Mesenchymal stem cell (in vitro differentiated cells and primary cell): ENCODE results near the gene ALPL.
A peak's percentile ranks its signal among the peaks of the same experiment; 100 is the strongest.
"Not testable (repeated sequence)": the region's sequence is repeated elsewhere in the genome, so short reads cannot be mapped to it uniquely, and the experiment has no call there.

Experiments used
- DNase-seq: peaks from one replicate; pipeline ENCODE4 v3.0.0-alpha.2; 2013
- H2AFZ ChIP-seq: one replicate; pipeline ENCODE4 v1.6.1; 2013; ENCODE audit warnings: low read depth, mild to moderate bottlenecking, control low read depth, inconsistent platforms, low read length, moderate library complexity
- H2AK5ac ChIP-seq: 2 replicates; pipeline ENCODE4 v1.6.1; 2013; ENCODE audit warnings: low read length, moderate library complexity, mild to moderate bottlenecking, inconsistent platforms; ENCODE audit not compliant: severe bottlenecking
- H2BK120ac ChIP-seq: one replicate; pipeline ENCODE4 v1.6.1; 2013; ENCODE audit warnings: low read depth, mild to moderate bottlenecking, inconsistent platforms, low read length, moderate library complexity
- H2BK12ac ChIP-seq, 2 experiments: one replicate each; pipeline ENCODE4 v1.6.1; 2013; ENCODE audit warnings: inconsistent platforms in 2 of 2, low read length in 2 of 2, mild to moderate bottlenecking in 2 of 2, moderate library complexity in 2 of 2, control low read depth in 1 of 2
- H2BK15ac ChIP-seq: one replicate; pipeline ENCODE4 v1.6.1; 2013; ENCODE audit warnings: mild to moderate bottlenecking, low read depth, inconsistent platforms; ENCODE audit not compliant: poor library complexity, severe bottlenecking
- H2BK5ac ChIP-seq: 2 replicates; pipeline ENCODE4 v1.6.1; 2013; ENCODE audit warnings: low read depth, mild to moderate bottlenecking, low read length, control low read depth, inconsistent platforms; ENCODE audit not compliant: poor library complexity, severe bottlenecking
- H3K14ac ChIP-seq, 2 experiments: one replicate each; pipeline ENCODE4 v1.6.1; 2013; ENCODE audit warnings: inconsistent platforms in 2 of 2, low read length in 2 of 2, control low read depth in 1 of 2, mild to moderate bottlenecking in 1 of 2, moderate library complexity in 1 of 2
- H3K18ac ChIP-seq, 2 experiments: one replicate each; pipeline ENCODE4 v1.6.1; 2013; ENCODE audit warnings: inconsistent platforms in 2 of 2, low read length in 2 of 2, control low read depth in 1 of 2, low read depth in 1 of 2, mild to moderate bottlenecking in 1 of 2
- H3K23ac ChIP-seq, 2 experiments: one replicate each; pipeline ENCODE4 v1.6.1; 2013; ENCODE audit warnings: inconsistent platforms in 2 of 2, low read length in 2 of 2, mild to moderate bottlenecking in 2 of 2, moderate library complexity in 2 of 2, control low read depth in 1 of 2
- H3K27ac ChIP-seq: 2 replicates; pipeline ENCODE4 v1.5.1; 2013; ENCODE audit warnings: mild to moderate bottlenecking, moderate library complexity, low read length, control low read depth, inconsistent platforms; ENCODE audit not compliant: poor library complexity, severe bottlenecking
- H3K27me3 ChIP-seq, 2 experiments: 2 replicates each; pipeline versions ENCODE4 v1.6.1 to v1.7.0; 2013; ENCODE audit warnings: low read length in 2 of 2, mild to moderate bottlenecking in 2 of 2, moderate library complexity in 2 of 2, control low read depth in 1 of 2, inconsistent platforms in 1 of 2; ENCODE audit not compliant: control insufficient read depth in 1 of 2, insufficient read depth in 1 of 2
- H3K36me3 ChIP-seq, 2 experiments: 2 replicates each; pipeline versions ENCODE4 v1.6.1 to v1.7.0; 2013; ENCODE audit warnings: low read length in 2 of 2, control low read depth in 1 of 2, inconsistent platforms in 1 of 2, low read depth in 1 of 2, mild to moderate bottlenecking in 1 of 2; ENCODE audit not compliant: insufficient read depth in 2 of 2, control insufficient read depth in 1 of 2
- H3K4ac ChIP-seq, 2 experiments: one replicate each; pipeline ENCODE4 v1.6.1; 2013; ENCODE audit warnings: inconsistent platforms in 2 of 2, low read length in 2 of 2, mild to moderate bottlenecking in 2 of 2, moderate library complexity in 2 of 2, control low read depth in 1 of 2, low read depth in 1 of 2
- H3K4me1 ChIP-seq: 2 replicates; pipeline ENCODE4 v1.6.1; 2013; ENCODE audit warnings: low read depth, low read length, control low read depth; ENCODE audit not compliant: control insufficient read depth, insufficient read depth
- H3K4me2 ChIP-seq: 2 replicates; pipeline ENCODE4 v1.6.1; 2013; ENCODE audit warnings: low read length, mild to moderate bottlenecking, inconsistent platforms; ENCODE audit not compliant: poor library complexity, severe bottlenecking
- H3K4me3 ChIP-seq, 2 experiments: 2 replicates each; pipeline versions ENCODE4 v1.5.1 to v1.7.0; 2013; ENCODE audit warnings: low read length in 2 of 2, mild to moderate bottlenecking in 2 of 2, control low read depth in 1 of 2, low read depth in 1 of 2; ENCODE audit not compliant: insufficient read depth in 1 of 2
- H3K79me1 ChIP-seq: replicated peaks from 2 replicates; pipeline ENCODE4 v1.6.1; 2013; ENCODE audit warnings: mild to moderate bottlenecking, control low read depth, low read length, inconsistent platforms; ENCODE audit not compliant: poor library complexity, severe bottlenecking
- H3K9ac ChIP-seq: 2 replicates; pipeline ENCODE4 v1.7.0; 2013; ENCODE audit warnings: mild to moderate bottlenecking, low read length, moderate library complexity
- H3K9me3 ChIP-seq: 2 replicates; pipeline ENCODE4 v1.7.0; 2013; ENCODE audit warnings: mild to moderate bottlenecking, low read length; ENCODE audit not compliant: control insufficient read depth
- H4K8ac ChIP-seq: one replicate; pipeline ENCODE4 v1.6.1; 2013; ENCODE audit warnings: inconsistent platforms, mild to moderate bottlenecking, low read length, moderate library complexity
- H4K91ac ChIP-seq: one replicate; pipeline ENCODE4 v1.6.1; 2013; ENCODE audit warnings: mild to moderate bottlenecking, low read length, inconsistent platforms
- WGBS: methylation state at CpG from one replicate; pipeline ENCODE4 v1.1.7; 2013; ENCODE audit warnings: mixed read lengths; 5-methylcytosine and 5-hydroxymethylcytosine counted together

ALPL gene

DNA sequence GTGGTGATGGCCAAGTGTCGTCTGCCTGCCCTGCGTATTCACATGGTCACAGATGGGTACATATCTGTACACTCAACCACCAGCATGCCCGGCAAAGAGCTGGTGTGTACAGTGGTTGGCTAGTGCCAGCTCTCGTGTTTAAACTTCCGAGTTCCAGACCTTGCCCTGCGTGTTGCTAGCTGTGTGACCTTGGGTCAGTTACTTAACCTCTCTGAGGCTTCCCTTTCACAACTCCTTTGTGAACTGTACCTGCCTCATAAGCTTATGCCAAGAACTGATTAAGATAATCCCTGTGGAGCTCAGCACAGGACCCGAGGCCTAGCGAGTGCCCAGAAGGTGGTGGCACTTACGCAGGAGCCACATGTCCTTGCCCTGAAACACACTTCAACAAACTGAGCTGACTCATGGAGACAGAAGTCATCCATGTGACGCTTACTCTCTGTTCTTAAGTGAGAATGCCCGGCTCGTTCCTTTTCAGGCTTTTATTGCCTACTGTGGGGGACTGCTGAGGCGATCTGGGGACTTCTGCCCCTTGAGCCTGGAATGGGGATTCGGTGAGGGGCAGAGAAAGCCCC is 55.4 kb downstream of the ALPL start:
- no peak overlapping the region for H3K27ac ChIP-seq

DNA sequence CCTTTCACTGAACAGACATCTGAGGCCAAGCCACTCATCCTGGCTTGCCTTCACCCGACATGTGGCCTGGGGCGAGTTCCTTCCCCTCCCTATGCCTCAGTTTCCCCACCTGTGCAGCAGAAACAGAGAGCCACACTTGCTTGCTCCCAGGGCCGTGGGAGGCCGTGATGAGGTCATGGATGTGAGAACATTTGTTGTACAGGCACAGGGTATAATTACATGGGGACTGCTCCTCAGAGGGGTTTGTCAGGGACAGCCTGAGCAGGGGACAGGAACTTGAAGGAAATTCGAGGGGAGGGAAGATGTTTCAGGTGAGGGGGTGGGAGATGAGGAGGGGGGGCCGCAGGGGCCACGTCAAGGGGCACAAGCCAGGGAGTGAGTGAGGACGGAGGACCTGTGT is 56.1 kb downstream of the ALPL start:
- Histone ChIP-seq H2BK120ac (no peak overlapping the region), H3K9me3 (no peaks in the 10 kb centered on the region), H3K4me3 (no peak overlapping the region), H3K27me3 (peaks cover 0 to 11% of the 10 kb centered on the region in 2 experiments), H3K27ac (no peak overlapping the region), H4K91ac (no peak overlapping the region), H3K9ac (peak overlapping the region; percentile 45), H3K18ac (peak overlapping the region in 1 of 2 experiments; percentile 80), H2BK15ac (no peak overlapping the region), H3K4me1 (peaks cover 70% of the 10 kb centered on the region), H3K23ac (no peak overlapping the region), H3K4ac (no peak overlapping the region), H2AK5ac (peak overlapping the region; percentile 47), H2BK5ac (no peak overlapping the region), H3K36me3 (peaks cover 0 to 12% of the 10 kb centered on the region in 2 experiments), H4K8ac (no peak overlapping the region), H3K14ac (no peak overlapping the region), H2BK12ac (peak overlapping the region in 1 of 2 experiments; percentile 75), H3K4me2 (no peak overlapping the region), H2AFZ (no peak overlapping the region), H3K79me1 (no peaks in the 10 kb centered on the region)
- DNase-seq, result no peak
- WGBS, result 54% methylated on average over 3 of the region's 8 CpGs

More for the DNA sequence above, 55.4 kb downstream of the ALPL start:
- H2BK12ac ChIP-seq, result peak overlapping the region in 1 of 2 experiments; percentile 23
- H3K4me2 ChIP-seq, result no peak overlapping the region
- H2BK5ac ChIP-seq, result no peak overlapping the region
- no peak overlapping the region for H3K4ac ChIP-seq
- no peak overlapping the region for H2AFZ ChIP-seq
- H3K4me1 ChIP-seq, result peaks cover 67% of the 10 kb centered on the region
- no peak overlapping the region for H4K8ac ChIP-seq
- 74% methylated on average over 14 of the region's 14 CpGs for WGBS
- H3K23ac ChIP-seq, result no peak overlapping the region
- H3K18ac ChIP-seq, result peak overlapping the region; percentile 40 to 50
- peaks cover 0 to 10% of the 10 kb centered on the region in 2 experiments for H3K36me3 ChIP-seq
- no peaks in the 10 kb centered on the region for H3K79me1 ChIP-seq
- H3K4me3 ChIP-seq, result no peak overlapping the region
- no peak overlapping the region for H2BK120ac ChIP-seq
- H2BK15ac ChIP-seq, result peak overlapping the region; percentile 6
- H3K27me3 ChIP-seq, result peaks cover 0 to 17% of the 10 kb centered on the region in 2 experiments
- H3K9ac ChIP-seq, result peak overlapping the region; percentile 45
- peak overlapping the region; percentile 47 for H2AK5ac ChIP-seq
- peak; percentile 73 for DNase-seq
- H3K14ac ChIP-seq, result peak overlapping the region in 1 of 2 experiments; percentile 74
- H3K9me3 ChIP-seq, result no peaks in the 10 kb centered on the region
- H4K91ac ChIP-seq, result no peak overlapping the region

DNA sequence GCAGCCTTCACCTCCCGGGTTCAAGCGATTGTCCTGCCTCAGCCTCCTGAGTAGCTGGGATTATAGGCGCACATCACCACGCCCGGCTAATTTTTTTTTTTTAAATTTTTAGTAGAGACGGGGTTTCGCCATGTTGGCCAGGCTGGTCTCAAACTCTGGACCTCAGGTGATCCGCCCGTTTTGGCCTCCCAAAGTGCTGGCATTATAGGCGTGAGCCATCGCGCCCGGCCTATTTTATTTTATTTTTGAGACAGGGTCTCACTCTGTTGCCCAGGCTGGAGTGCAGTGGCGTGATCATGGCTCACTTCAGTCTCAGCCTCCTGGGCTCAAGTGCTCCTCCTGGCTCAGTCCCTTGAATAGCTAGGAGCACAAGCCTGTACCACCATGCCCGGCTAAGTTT is 57.1 kb downstream of the ALPL start:
- not testable (repeated sequence) for H3K27ac ChIP-seq, DNase-seq, H3K23ac ChIP-seq, H3K9me3 ChIP-seq, H4K91ac ChIP-seq, H3K27me3 ChIP-seq, H3K79me1 ChIP-seq, H2BK5ac ChIP-seq, H4K8ac ChIP-seq, H2AFZ ChIP-seq, H3K4ac ChIP-seq, H3K18ac ChIP-seq, H3K9ac ChIP-seq, H2BK15ac ChIP-seq, H3K14ac ChIP-seq, H3K4me3 ChIP-seq, H2BK120ac ChIP-seq, H2BK12ac ChIP-seq, H3K4me2 ChIP-seq
- Histone ChIP-seq H3K36me3 (peaks cover 0 to 13% of the 10 kb centered on the region in 2 experiments), H2AK5ac (peak overlapping the region; percentile 99), H3K4me1 (peaks cover 61% of the 10 kb centered on the region)
- 95% methylated on average over 15 of the region's 15 CpGs for WGBS

DNA sequence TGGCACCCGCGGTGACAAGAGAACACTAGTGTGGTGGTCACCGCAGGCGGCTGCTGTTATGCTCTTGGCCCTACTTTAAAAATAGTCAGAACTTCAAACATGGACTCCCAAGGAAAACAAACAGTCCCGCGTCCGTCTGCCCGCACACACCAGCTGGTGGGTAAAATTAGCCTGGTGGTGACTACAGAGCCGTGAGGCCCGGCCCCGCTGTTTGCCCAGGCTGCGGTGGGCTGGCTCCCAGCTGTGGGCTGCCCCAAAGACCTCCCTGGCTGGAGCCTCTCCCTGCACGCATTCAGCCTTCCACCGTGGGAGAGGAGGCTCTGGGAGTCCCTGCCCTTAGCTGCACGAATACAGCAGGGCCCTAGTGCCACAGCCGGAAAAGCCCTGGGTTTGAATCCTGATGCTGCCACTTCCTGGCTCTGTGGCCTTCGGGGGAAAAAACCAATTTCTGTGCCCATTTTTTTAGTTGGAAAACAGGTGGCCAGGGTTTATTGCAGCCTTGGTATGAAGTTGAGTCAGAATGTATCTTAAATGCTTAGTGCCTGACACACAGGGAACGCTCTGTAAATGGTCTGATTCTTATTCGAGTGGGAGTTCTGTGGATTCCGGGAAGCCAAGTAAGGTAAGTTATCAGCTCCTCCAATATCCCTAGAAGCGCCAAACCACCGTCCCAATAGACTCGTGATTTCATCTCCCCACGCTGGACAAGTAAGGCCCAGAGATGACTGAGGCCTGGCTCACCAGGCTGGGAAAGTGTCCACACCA is 58.2 kb downstream of the ALPL start:
- H3K23ac ChIP-seq, result no peak overlapping the region
- H2BK15ac ChIP-seq, result no peak overlapping the region
- peaks cover 0 to 13% of the 10 kb centered on the region in 2 experiments for H3K36me3 ChIP-seq
- no peaks in the 10 kb centered on the region for H3K9me3 ChIP-seq
- peaks cover 61% of the 10 kb centered on the region for H3K4me1 ChIP-seq
- peak overlapping the region in 1 of 2 experiments; percentile 22 for H3K14ac ChIP-seq
- peak; percentile 64 for DNase-seq
- H2AFZ ChIP-seq, result no peak overlapping the region
- peak overlapping the region; percentile 15 to 75 for H2BK12ac ChIP-seq
- peak overlapping the region; percentile 29 for H4K91ac ChIP-seq
- peak overlapping the region; percentile 84 for H3K27ac ChIP-seq
- no peak overlapping the region for H3K4me2 ChIP-seq
- no peak overlapping the region for H2BK120ac ChIP-seq
- no peak overlapping the region for H3K4me3 ChIP-seq
- no peaks in the 10 kb centered on the region for H3K27me3 ChIP-seq
- H3K18ac ChIP-seq, result peak overlapping the region; percentile 38 to 85
- WGBS, result 67% methylated on average over 24 of the region's 24 CpGs
- peak overlapping the region in 1 of 2 experiments; percentile 17 for H3K4ac ChIP-seq
- peak overlapping the region; percentile 0 for H3K9ac ChIP-seq
- H3K79me1 ChIP-seq, result no peaks in the 10 kb centered on the region
- H4K8ac ChIP-seq, result peak overlapping the region; percentile 16
- peak overlapping the region; percentile 13 for H2AK5ac ChIP-seq
- peak overlapping the region; percentile 74 for H2BK5ac ChIP-seq
